ENCODE results near the gene TTLL5.

The TTLL5 gene

GRCh38 chr14:75875958-75876357 lies 214.9 kb downstream of the TTLL5 start:
- Histone ChIP-seq H3K36me3 (no peaks in the 10 kb centered on the region; the same call in 1 of the 2 replicates), H3K9me3 (no peaks in the 10 kb centered on the region), H3K4me3 (ENCODE audit: low read depth, low read length) (no peak overlapping the region), H3K4me1 (peaks cover 19% of the 10 kb centered on the region), H3K27me3 (no peaks in the 10 kb centered on the region)
- DNase-seq: no peak
- no peak for TF ChIP-seq CTCF (IDR thresholded peaks at IDR 0.05; ENCODE audit: low read depth, low read length)

GRCh38 chr14:75876530-75876929 lies 215.5 kb downstream of the TTLL5 start:
- no peak for TF ChIP-seq CTCF (IDR thresholded peaks at IDR 0.05; ENCODE audit: low read depth, low read length)
- no peaks in the 10 kb centered on the region; the same call in 1 of the 2 replicates for H3K36me3 ChIP-seq
- no peak overlapping the region for H3K4me3 ChIP-seq (ENCODE audit: low read depth, low read length)
- DNase-seq: no peak
- no peaks in the 10 kb centered on the region for H3K27me3 ChIP-seq
- H3K4me1 ChIP-seq: peaks cover 15% of the 10 kb centered on the region
- H3K9me3 ChIP-seq: no peaks in the 10 kb centered on the region

GRCh38 chr14:75877292-75877691 lies 216.2 kb downstream of the TTLL5 start:
- DNase-seq: no peak
- Histone ChIP-seq H3K9me3 (no peaks in the 10 kb centered on the region), H3K36me3 (no peaks in the 10 kb centered on the region), H3K27me3 (no peaks in the 10 kb centered on the region), H3K4me1 (peaks cover 9% of the 10 kb centered on the region), H3K4me3 (ENCODE audit: low read depth, low read length) (no peak overlapping the region)
- no peak for TF ChIP-seq CTCF (IDR thresholded peaks at IDR 0.05; ENCODE audit: low read depth, low read length)

- Histone ChIP-seq H3K4me1 (peaks cover 9% of the 10 kb centered on the region), H3K9me3 (no peaks in the 10 kb centered on the region), H3K4me3 (ENCODE audit: low read depth, low read length) (no peak overlapping the region), H3K27me3 (no peaks in the 10 kb centered on the region), H3K36me3 (no peaks in the 10 kb centered on the region)
- TF ChIP-seq CTCF (IDR thresholded peaks at IDR 0.05; ENCODE audit: low read depth, low read length): no peak
- no peak for DNase-seq
Measured at GRCh38 chr14:75877884-75878283, 216.8 kb downstream of the TTLL5 start.

GRCh38 chr14:75879031-75879430 lies 218.0 kb downstream of the TTLL5 start:
- no peaks in the 10 kb centered on the region for H3K9me3 ChIP-seq
- no peak for DNase-seq
- no peaks in the 10 kb centered on the region; the same call in 1 of the 2 replicates for H3K36me3 ChIP-seq
- TF ChIP-seq CTCF (IDR thresholded peaks at IDR 0.05; ENCODE audit: low read depth, low read length): no peak
- peaks cover 9% of the 10 kb centered on the region for H3K4me1 ChIP-seq
- no peaks in the 10 kb centered on the region for H3K27me3 ChIP-seq
- no peak overlapping the region for H3K4me3 ChIP-seq (ENCODE audit: low read depth, low read length)

- H3K4me1 ChIP-seq: peaks cover 9% of the 10 kb centered on the region
- no peaks in the 10 kb centered on the region for H3K27me3 ChIP-seq
- no peak overlapping the region for H3K4me3 ChIP-seq (ENCODE audit: low read depth, low read length)
- no peaks in the 10 kb centered on the region for H3K9me3 ChIP-seq
- no peak for DNase-seq
- no peak for TF ChIP-seq CTCF (IDR thresholded peaks at IDR 0.05; ENCODE audit: low read depth, low read length)
- H3K36me3 ChIP-seq: no peaks in the 10 kb centered on the region; the same call in 1 of the 2 replicates
Measured at GRCh38 chr14:75880512-75880911, 219.5 kb downstream of the TTLL5 start.

Data from BE2C (cell line).